GM12873 (cell line): ENCODE data around the gene RNF144A.

Experiments used
- TF ChIP-seq, protein P1 (sequence below): IDR thresholded peaks from 2 replicates; pipeline ENCODE4 v1.5.1; 2012; ENCODE audit warnings: low read depth, mild to moderate bottlenecking, moderate library complexity, low read length, control low read depth; ENCODE audit not compliant: insufficient read depth; ENCODE audit errors: missing control alignments

RNF144A gene

DNA sequence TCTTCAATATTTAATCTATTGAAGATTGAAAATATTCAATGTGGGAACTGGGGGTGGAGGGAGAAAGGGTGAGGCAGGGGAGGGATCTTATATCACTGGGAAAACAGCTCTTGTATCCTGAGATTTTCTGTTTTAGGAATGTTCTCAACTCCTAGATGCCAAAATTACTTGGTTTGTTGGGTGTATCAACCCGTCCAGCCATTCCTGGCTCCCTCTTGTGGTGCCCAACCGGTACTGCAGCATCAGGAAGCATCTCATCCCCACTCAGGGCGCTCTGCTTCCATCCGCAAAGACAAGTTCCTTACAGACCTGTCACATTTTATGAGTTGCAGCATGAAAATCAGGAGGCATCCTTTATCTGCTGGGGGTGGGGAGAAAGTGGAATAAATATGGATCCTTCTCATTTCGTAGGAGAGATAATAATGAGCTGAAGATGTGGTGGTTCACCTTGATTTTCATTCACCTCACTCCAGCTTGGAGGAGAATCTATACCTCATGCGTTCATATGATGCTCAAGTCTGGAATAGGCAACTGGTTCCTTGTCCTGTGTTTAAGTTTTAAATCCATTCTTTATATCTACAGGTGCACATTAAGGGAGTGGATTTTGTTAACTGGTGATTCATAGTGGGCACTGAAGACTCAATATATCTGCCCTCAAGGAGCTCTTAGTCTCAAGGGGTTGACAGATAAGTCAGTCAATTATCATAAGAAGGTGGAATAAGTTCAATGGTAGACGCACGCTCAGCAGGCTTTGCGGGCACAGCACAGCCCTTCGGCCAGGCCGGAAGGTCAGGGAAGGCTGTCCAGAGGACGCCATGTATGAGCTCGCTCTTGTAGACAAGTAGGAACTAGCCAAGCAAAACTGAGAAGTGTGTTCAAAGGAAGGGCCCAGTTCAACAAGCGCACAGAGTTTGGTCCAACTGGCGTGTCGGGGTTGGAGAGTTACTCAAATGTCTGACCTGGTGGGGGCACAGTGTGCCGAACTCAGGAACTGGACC lies 127.3 kb downstream of the RNF144A start:
- TF ChIP-seq, protein P1, sequence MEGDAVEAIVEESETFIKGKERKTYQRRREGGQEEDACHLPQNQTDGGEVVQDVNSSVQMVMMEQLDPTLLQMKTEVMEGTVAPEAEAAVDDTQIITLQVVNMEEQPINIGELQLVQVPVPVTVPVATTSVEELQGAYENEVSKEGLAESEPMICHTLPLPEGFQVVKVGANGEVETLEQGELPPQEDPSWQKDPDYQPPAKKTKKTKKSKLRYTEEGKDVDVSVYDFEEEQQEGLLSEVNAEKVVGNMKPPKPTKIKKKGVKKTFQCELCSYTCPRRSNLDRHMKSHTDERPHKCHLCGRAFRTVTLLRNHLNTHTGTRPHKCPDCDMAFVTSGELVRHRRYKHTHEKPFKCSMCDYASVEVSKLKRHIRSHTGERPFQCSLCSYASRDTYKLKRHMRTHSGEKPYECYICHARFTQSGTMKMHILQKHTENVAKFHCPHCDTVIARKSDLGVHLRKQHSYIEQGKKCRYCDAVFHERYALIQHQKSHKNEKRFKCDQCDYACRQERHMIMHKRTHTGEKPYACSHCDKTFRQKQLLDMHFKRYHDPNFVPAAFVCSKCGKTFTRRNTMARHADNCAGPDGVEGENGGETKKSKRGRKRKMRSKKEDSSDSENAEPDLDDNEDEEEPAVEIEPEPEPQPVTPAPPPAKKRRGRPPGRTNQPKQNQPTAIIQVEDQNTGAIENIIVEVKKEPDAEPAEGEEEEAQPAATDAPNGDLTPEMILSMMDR: peak; percentile 97

DNA sequence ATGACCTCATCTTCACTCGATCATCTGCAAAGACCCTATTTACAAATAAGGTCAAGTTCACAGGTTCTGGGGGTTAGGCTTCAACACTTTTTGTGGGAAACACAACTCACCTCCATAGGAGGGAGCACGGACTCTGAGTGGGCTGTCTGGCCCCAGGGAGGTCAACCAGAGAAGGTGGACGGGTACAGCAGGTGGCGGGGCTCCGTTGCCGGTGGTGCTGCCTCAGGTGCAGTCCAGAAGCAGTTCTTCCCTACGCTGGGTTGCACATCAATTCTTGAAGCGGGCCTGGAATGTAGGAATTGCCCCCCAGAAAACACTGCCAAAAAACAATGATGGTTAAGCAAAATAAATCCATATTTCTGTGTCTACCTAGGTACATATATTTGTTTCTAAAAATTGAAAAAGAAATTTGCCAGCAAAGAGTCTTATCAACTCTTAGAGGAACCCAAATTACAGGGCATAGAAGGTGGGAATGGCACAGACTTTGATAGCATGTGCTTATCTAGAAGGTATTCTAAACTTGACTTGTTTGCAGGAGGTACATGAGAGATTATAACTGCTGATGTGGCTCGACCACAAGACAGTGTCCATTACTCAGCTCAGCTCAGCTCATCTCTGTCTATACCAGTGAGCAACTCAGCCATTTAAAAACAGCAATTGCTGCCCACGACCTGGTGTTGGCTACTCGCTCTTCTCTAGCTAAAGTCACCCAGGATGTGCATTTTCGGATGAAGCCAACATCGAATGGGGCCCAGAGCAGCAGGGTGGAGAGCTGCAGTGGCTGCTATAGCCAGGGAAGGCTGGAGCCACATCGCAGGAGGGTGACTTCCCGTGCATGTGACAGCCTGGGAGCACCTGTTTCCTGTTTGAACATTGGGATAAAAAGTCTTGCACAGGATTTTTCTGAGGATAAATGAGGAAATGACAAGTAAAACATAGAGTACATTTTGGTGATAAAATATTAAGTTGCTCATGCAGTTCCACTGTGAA lies 128.7 kb downstream of the RNF144A start:
- TF ChIP-seq, protein P1: no peak

DNA sequence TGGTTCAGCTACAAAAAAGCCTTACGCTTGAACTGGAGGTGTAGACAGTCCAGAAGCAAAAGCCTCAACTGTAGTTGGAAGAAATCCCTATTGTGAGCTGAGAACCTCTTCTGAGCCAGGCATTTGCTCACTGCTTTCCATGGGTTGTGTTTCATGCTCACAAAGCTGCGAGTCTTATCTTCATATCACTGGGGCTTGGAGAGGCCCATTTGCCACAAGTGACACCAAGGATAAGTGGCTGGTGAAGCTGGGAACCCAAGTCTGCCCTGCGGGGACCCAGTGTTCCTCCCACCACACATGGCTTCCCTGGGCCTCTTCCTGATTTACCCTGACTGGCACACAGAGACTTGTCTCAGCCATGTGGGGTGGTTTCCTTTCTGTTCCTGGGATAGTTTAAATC lies 130.4 kb downstream of the RNF144A start:
- TF ChIP-seq, protein P1: no peak

DNA sequence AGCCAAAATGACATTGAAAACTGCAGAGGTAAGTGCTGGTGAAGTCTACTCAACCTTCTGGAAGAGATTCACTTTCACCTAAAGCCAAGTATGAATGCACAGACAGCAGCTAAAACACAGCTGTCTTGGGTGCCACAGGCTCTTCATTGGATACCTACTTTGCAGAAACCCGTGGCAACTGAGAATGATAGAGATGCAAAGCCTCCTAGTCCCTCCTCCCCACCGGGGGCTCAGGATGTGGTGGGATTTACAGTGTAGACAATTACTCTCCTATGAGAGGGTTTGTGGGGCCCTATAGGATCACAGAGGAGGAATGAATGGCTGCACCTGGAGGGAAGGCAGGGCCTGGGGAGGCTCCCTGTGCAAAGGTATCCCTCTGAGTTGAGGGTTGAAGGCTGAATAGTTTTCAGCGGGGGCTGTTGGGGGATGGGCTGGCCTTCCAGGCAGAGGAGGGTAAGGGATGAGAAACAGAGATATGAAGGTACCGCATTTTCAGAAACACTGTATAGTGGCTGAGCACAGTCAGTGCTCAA lies 131.6 kb downstream of the RNF144A start:
- TF ChIP-seq, protein P1: no peak

DNA sequence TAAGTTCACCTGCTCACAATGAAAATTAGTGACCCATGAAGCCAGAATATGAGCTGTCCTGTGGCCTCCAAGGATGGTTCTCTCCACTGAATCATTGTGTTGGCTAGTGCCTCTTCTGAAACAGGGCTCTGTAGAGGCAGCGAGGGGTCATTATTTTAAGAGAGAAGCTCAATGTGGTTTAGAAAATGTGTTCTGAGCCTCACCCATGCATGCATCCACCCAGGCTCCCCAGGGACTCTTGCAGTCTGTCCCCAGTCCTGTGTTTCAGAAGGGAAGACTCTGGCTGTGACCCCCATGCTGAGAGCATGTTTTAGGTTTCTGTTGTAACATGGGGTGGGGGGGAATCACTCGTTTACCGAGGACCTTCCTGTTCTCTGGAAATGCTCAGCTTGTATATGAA lies 135.2 kb downstream of the RNF144A start:
- TF ChIP-seq, protein P1: no peak

DNA sequence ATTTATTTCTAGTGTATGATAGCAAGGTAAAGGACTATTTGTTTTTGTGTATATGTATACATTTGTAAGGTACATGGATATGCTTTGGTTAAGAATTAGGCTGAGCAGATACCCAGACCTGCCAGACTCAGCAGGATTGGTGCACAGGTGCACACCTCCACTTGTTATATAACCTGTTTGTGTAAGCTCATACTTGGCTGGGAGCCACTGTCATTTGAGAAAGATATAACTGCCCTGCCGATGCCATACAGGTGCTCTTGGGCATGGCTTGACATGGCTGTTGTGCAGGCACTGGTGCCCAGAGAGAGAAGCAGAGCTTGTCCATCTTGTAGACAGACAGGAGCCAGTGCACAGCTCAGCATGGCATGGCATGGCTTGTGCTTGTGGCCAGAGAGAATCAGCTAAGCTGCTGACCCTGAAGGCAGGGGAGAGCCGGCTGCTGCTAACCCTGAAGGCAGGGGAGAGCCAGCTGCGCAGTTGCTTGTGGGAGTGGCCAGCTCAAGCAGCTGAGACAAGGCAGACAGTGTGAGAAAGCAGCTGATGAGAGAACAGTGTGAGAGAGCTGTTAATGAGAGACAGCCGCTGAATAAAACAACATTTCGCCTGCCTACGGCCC lies 136.5 kb downstream of the RNF144A start:
- TF ChIP-seq, protein P1: no peak
